SK-N-MC (cell line): ENCODE measurements around the gene ISLR.

ENCODE experiments used
- EZH2 ChIP-seq: fragments of 200-600 bp; sonication (generic); IDR thresholded peaks from one replicate; pipeline ENCODE4 v1.6.1; 2017; ENCODE audit warnings: antibody characterized with exemption
- POLR2AphosphoS5 ChIP-seq: IDR thresholded peaks from 2 replicates; pipeline ENCODE4 v1.6.1; 2012; ENCODE audit warnings: mild to moderate bottlenecking, low read depth, low read length, borderline replicate concordance

DNA sequence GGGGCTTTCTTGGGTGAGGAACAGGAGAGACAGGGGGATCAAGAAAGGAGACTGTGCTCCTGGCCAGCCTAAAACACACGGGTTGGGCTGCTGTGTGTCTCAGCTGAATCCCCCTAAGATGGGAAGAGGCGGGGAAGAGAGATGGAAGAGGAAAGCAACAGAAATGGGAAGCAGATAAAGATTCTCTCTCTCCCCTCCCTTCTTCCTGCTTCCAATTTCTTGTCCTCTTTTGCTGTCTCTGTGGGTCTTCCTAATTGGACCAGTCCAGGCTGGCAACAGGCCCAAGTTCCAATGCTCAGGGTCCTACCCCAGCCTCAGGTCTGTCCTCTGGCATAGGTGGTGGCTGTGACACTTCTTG is 36.0 kb upstream of the ISLR start:
- TF ChIP-seq POLR2AphosphoS5: no peak
- TF ChIP-seq EZH2: no peak
